Measurements from ENCODE around the gene ZNF622. TPM values are rescaled to one million over a fixed set of nuclear protein-coding genes. Genes with fewer than 3 reads are reported as not detected.

ZNF622 gene
- total and polyA plus RNA-seq, 2 of the 13 experiments (the other 11 are each of a cell fraction or from before 2014, with no cell fraction given): 12.1 to 44.7 TPM

DNA sequence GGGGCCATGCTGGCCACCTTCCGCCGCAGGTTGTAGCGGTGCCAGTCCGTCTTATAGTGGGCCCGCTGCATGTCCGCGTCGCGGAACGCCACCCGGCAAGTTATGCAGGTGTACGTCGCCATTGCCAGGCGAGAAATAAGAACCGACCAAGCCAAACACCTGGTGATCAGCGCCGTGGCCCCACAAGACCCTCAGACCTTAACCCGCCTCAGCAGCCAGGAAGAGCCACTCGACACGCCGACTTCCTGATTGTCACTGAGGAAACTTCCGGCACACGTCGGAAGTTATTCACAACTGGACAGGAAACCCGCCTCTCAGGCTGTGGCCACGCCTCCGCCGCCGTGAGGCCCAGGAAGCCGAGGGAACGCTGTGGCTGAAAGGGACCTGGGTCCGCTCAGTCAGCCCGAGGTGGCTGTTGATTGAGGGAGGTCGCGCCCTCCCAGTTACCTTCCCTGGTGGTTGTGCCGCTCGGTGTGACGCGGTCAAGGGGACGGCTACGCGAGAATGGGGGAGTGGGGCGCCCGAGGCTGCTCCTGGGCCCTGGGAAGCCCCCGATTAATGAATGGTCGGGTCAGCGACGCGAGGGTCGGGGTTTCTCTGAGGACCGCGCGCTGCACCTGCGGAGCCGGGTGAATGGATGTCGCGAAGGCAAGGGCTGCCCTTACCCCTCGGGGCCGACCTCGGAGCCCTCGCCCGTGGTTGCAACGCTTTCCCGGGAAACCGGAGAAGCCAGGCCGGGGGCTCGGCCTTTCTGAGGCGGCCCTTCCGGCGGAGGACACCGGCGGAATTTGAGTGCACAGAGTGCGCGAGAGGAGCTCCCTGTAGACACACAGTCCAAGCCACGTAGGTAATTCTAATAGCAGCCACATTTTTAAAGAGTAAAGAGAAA is at the start of gene ZNF622 (continued):
- TF ChIP-seq, protein P1, sequence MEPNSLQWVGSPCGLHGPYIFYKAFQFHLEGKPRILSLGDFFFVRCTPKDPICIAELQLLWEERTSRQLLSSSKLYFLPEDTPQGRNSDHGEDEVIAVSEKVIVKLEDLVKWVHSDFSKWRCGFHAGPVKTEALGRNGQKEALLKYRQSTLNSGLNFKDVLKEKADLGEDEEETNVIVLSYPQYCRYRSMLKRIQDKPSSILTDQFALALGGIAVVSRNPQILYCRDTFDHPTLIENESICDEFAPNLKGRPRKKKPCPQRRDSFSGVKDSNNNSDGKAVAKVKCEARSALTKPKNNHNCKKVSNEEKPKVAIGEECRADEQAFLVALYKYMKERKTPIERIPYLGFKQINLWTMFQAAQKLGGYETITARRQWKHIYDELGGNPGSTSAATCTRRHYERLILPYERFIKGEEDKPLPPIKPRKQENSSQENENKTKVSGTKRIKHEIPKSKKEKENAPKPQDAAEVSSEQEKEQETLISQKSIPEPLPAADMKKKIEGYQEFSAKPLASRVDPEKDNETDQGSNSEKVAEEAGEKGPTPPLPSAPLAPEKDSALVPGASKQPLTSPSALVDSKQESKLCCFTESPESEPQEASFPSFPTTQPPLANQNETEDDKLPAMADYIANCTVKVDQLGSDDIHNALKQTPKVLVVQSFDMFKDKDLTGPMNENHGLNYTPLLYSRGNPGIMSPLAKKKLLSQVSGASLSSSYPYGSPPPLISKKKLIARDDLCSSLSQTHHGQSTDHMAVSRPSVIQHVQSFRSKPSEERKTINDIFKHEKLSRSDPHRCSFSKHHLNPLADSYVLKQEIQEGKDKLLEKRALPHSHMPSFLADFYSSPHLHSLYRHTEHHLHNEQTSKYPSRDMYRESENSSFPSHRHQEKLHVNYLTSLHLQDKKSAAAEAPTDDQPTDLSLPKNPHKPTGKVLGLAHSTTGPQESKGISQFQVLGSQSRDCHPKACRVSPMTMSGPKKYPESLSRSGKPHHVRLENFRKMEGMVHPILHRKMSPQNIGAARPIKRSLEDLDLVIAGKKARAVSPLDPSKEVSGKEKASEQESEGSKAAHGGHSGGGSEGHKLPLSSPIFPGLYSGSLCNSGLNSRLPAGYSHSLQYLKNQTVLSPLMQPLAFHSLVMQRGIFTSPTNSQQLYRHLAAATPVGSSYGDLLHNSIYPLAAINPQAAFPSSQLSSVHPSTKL (CRISPR knock-in tag; IDR thresholded peaks at IDR 0.05): peak; percentile 41
- TF ChIP-seq ZNF383 (CRISPR knock-in tag; IDR thresholded peaks at IDR 0.05; ENCODE audit: borderline replicate concordance): 0 out of 2 replicates have a peak, but pooled peaks have one; percentile 69
- peak; percentile 67; the same call in 1 of the 2 replicates for TF ChIP-seq ERF (CRISPR knock-in tag; IDR thresholded peaks at IDR 0.05)
- TF ChIP-seq, protein P2, sequence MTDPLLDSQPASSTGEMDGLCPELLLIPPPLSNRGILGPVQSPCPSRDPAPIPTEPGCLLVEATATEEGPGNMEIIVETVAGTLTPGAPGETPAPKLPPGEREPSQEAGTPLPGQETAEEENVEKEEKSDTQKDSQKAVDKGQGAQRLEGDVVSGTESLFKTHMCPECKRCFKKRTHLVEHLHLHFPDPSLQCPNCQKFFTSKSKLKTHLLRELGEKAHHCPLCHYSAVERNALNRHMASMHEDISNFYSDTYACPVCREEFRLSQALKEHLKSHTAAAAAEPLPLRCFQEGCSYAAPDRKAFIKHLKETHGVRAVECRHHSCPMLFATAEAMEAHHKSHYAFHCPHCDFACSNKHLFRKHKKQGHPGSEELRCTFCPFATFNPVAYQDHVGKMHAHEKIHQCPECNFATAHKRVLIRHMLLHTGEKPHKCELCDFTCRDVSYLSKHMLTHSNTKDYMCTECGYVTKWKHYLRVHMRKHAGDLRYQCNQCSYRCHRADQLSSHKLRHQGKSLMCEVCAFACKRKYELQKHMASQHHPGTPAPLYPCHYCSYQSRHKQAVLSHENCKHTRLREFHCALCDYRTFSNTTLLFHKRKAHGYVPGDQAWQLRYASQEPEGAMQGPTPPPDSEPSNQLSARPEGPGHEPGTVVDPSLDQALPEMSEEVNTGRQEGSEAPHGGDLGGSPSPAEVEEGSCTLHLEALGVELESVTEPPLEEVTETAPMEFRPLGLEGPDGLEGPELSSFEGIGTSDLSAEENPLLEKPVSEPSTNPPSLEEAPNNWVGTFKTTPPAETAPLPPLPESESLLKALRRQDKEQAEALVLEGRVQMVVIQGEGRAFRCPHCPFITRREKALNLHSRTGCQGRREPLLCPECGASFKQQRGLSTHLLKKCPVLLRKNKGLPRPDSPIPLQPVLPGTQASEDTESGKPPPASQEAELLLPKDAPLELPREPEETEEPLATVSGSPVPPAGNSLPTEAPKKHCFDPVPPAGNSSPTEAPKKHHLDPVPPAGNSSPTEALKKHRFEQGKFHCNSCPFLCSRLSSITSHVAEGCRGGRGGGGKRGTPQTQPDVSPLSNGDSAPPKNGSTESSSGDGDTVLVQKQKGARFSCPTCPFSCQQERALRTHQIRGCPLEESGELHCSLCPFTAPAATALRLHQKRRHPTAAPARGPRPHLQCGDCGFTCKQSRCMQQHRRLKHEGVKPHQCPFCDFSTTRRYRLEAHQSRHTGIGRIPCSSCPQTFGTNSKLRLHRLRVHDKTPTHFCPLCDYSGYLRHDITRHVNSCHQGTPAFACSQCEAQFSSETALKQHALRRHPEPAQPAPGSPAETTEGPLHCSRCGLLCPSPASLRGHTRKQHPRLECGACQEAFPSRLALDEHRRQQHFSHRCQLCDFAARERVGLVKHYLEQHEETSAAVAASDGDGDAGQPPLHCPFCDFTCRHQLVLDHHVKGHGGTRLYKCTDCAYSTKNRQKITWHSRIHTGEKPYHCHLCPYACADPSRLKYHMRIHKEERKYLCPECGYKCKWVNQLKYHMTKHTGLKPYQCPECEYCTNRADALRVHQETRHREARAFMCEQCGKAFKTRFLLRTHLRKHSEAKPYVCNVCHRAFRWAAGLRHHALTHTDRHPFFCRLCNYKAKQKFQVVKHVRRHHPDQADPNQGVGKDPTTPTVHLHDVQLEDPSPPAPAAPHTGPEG (CRISPR knock-in tag; IDR thresholded peaks at IDR 0.05): no peak; the same call in 1 of the 2 replicates
- peak; percentile 72; the same call in 1 of the 2 replicates for TF ChIP-seq ZNF546 (CRISPR knock-in tag; conservative IDR thresholded peaks at IDR 0.05)
- TF ChIP-seq, protein P3, sequence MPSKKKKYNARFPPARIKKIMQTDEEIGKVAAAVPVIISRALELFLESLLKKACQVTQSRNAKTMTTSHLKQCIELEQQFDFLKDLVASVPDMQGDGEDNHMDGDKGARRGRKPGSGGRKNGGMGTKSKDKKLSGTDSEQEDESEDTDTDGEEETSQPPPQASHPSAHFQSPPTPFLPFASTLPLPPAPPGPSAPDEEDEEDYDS (CRISPR knock-in tag; IDR thresholded peaks at IDR 0.05): peak; percentile 92
- 0 out of 2 replicates have a peak, but pooled peaks have one; percentile 14 for TF ChIP-seq FOXK2 (IDR thresholded peaks at IDR 0.05)
- TF ChIP-seq, protein P4, sequence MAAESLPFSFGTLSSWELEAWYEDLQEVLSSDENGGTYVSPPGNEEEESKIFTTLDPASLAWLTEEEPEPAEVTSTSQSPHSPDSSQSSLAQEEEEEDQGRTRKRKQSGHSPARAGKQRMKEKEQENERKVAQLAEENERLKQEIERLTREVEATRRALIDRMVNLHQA (CRISPR knock-in tag; IDR thresholded peaks at IDR 0.05): no peak
- TF ChIP-seq POGZ (CRISPR knock-in tag; IDR thresholded peaks at IDR 0.05): peak; percentile 81
- TF ChIP-seq ZBTB34 (CRISPR knock-in tag; IDR thresholded peaks at IDR 0.05): 0 out of 2 replicates have a peak, but pooled peaks have one; percentile 44
- no peak for TF ChIP-seq MAFK (conservative IDR thresholded peaks at IDR 0.05 in 1 of 2, IDR thresholded peaks at IDR 0.05 in 1 of 2; ENCODE audit: low read length in 2 of 2)
- TF ChIP-seq ZNF446 (CRISPR knock-in tag; IDR thresholded peaks at IDR 0.05): peak; percentile 89; the same call in 1 of the 2 replicates
- no peak for TF ChIP-seq THRA (CRISPR knock-in tag; IDR thresholded peaks at IDR 0.05; ENCODE audit: borderline replicate concordance)
- no peak for TF ChIP-seq HHEX (CRISPR knock-in tag; IDR thresholded peaks at IDR 0.05)

All from HepG2 (cell line).